ENCODE measurements around the gene RBKS.

- TF ChIP-seq, protein P1, sequence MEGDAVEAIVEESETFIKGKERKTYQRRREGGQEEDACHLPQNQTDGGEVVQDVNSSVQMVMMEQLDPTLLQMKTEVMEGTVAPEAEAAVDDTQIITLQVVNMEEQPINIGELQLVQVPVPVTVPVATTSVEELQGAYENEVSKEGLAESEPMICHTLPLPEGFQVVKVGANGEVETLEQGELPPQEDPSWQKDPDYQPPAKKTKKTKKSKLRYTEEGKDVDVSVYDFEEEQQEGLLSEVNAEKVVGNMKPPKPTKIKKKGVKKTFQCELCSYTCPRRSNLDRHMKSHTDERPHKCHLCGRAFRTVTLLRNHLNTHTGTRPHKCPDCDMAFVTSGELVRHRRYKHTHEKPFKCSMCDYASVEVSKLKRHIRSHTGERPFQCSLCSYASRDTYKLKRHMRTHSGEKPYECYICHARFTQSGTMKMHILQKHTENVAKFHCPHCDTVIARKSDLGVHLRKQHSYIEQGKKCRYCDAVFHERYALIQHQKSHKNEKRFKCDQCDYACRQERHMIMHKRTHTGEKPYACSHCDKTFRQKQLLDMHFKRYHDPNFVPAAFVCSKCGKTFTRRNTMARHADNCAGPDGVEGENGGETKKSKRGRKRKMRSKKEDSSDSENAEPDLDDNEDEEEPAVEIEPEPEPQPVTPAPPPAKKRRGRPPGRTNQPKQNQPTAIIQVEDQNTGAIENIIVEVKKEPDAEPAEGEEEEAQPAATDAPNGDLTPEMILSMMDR (IDR thresholded peaks at IDR 0.05), result no peak
- no peak for TF ChIP-seq POLR2A (IDR thresholded peaks at IDR 0.05)
These were observed 45.3 kb downstream of the RBKS start for GRCh38 chr2:27844821-27845255.

All from thyroid gland (tissue), 4 donors.